Body of pancreas (tissue), 4 donors: ENCODE results near the gene SETDB2.

Experiments
- POLR2A ChIP-seq, 3 donors: fragments of 450-650 bp; IDR thresholded peaks; one replicate each; pipeline ENCODE4 v1.6.1; 2016; ENCODE audit warnings: antibody characterized with exemption in 3 of 3, mild to moderate bottlenecking in 2 of 3
- TF ChIP-seq, protein P1 (sequence below), 7 experiments: fragments of 450-650 bp in 4 of 7; fragments of 200-600 bp in 3 of 7; sonication (generic) in 3 of 7; IDR thresholded peaks; one replicate each; pipeline ENCODE4 v1.5.1; 2016 to 2019; ENCODE audit warnings: antibody characterized with exemption in 7 of 7

DNA sequence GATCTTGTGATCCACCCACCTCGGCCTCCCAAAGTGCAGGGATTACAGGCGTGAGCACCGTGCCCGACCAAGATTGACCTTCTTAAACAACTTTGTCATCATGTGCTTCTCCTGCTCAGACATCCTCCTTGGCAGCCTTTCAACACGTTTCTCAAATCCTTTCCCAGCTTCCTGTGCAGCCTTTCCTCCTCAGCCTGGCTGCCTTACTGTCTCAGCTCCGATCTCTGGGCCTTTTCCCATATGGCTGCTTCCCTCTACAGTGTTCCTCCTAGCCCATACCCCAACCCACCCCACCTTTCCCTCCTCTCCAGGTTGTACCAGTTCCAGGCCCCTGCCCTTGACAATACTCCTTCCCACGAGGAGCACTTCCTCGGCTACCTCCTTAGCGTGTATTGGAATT, 58.9 kb downstream of the SETDB2 start:
- TF ChIP-seq, protein P1, sequence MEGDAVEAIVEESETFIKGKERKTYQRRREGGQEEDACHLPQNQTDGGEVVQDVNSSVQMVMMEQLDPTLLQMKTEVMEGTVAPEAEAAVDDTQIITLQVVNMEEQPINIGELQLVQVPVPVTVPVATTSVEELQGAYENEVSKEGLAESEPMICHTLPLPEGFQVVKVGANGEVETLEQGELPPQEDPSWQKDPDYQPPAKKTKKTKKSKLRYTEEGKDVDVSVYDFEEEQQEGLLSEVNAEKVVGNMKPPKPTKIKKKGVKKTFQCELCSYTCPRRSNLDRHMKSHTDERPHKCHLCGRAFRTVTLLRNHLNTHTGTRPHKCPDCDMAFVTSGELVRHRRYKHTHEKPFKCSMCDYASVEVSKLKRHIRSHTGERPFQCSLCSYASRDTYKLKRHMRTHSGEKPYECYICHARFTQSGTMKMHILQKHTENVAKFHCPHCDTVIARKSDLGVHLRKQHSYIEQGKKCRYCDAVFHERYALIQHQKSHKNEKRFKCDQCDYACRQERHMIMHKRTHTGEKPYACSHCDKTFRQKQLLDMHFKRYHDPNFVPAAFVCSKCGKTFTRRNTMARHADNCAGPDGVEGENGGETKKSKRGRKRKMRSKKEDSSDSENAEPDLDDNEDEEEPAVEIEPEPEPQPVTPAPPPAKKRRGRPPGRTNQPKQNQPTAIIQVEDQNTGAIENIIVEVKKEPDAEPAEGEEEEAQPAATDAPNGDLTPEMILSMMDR (IDR thresholded peaks at IDR 0.05), result no peak
- no peak for TF ChIP-seq POLR2A (IDR thresholded peaks at IDR 0.05)
